ENCODE measurements around the gene PRR11. TPM values are rescaled to one million over a fixed set of nuclear protein-coding genes. Genes with fewer than 3 reads are reported as not detected.
A peak's percentile ranks its signal among the peaks of the same experiment; 100 is the strongest.

PRR11 gene
- total and polyA plus RNA-seq, 4 donors: 4.1 to 21.6 (median 11.3) TPM

GRCh38 chr17:59190806-59191205 lies 35.3 kb downstream of the PRR11 start:
- Histone ChIP-seq H3K9me3 (ENCODE audit: control insufficient read depth, insufficient read depth, low read length) (peaks cover 2% of the 10 kb centered on the region), H3K36me3 (ENCODE audit: control insufficient read depth, insufficient read depth, low read length) (no peaks in the 10 kb centered on the region), H3K27me3 (ENCODE audit: control insufficient read depth, insufficient read depth, low read length) (no peaks in the 10 kb centered on the region), H3K4me1 (ENCODE audit: control insufficient read depth, insufficient read depth, low read length) (no peaks in the 10 kb centered on the region), H3K27ac (ENCODE audit: low read depth, low read length) (no peak overlapping the region), H3K4me3 (ENCODE audit: low read depth, low read length) (no peak overlapping the region)
- WGBS (ENCODE audit: insufficient coverage): 90% methylated on average over 1 of the region's 2 CpGs
- no peak for DNase-seq (ENCODE audit: low read depth in 4 of 6, low spot score in 6 of 6)

GRCh38 chr17:59193336-59193862 lies 37.9 kb downstream of the PRR11 start:
- WGBS (ENCODE audit: insufficient coverage): 78% methylated on average over 2 of the region's 3 CpGs

DNA sequence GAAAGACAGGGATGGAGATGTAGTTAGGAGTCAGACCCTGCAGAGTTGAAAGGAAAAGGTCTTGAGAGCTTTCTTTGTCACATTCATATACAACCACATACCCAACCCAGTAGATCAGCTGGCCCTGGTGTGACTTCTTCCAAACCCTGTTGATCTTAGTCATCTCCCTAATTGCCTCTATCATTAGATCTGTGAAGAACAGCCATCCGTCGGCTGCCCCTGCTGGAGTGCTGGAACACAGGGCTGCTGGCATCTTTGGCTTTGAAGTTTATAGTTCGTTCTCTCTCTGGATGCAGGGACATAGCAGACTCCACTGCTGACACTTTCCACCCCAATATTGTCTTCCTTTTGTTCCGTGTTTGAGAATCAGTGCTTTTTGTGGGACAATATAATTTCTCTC lies 43.9 kb downstream of the PRR11 start:
- Histone ChIP-seq H3K9me3 (ENCODE audit: control insufficient read depth, insufficient read depth, low read length) (no peaks in the 10 kb centered on the region), H3K4me3 (ENCODE audit: low read depth, low read length) (no peak overlapping the region), H3K4me1 (ENCODE audit: control insufficient read depth, insufficient read depth, low read length) (no peaks in the 10 kb centered on the region), H3K36me3 (ENCODE audit: control insufficient read depth, insufficient read depth, low read length) (peaks cover 4% of the 10 kb centered on the region), H3K27me3 (ENCODE audit: control insufficient read depth, insufficient read depth, low read length) (no peaks in the 10 kb centered on the region), H3K27ac (ENCODE audit: low read depth, low read length) (no peak overlapping the region)
- WGBS (ENCODE audit: insufficient coverage): 91% methylated on average over 2 of the region's 4 CpGs
- DNase-seq (ENCODE audit: low read depth in 4 of 6, low spot score in 6 of 6): no peak

More at GRCh38 chr17:59193336-59193862, 37.9 kb downstream of the PRR11 start:
- peaks cover 2% of the 10 kb centered on the region for H3K9me3 ChIP-seq (ENCODE audit: control insufficient read depth, insufficient read depth, low read length)
- DNase-seq (ENCODE audit: low read depth in 4 of 6, low spot score in 6 of 6): no peak
- H3K27me3 ChIP-seq (ENCODE audit: control insufficient read depth, insufficient read depth, low read length): no peaks in the 10 kb centered on the region
- no peak overlapping the region for H3K4me3 ChIP-seq (ENCODE audit: low read depth, low read length)
- H3K36me3 ChIP-seq (ENCODE audit: control insufficient read depth, insufficient read depth, low read length): peaks cover 4% of the 10 kb centered on the region
- no peak overlapping the region for H3K27ac ChIP-seq (ENCODE audit: low read depth, low read length)
- H3K4me1 ChIP-seq (ENCODE audit: control insufficient read depth, insufficient read depth, low read length): no peaks in the 10 kb centered on the region

DNA sequence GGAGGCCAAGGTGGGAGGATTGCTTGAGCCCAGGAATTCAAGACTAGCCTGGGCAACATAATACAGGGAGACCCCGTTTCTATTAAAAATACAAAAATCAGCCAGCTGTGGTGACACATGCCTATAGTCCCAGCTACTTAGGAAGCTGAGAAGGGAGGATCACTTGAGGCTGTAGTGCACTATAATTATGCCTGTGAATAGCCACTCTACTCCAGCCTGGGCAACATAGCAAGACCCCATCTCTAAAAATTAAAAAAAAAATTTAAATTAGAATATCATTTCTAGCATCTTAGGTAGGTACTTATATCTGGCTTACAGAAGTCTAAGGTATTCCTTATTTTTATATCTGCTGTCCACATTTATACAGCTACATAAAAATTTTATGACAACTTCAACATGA lies 46.8 kb downstream of the PRR11 start:
- no peak overlapping the region for H3K4me3 ChIP-seq (ENCODE audit: low read depth, low read length)
- no CpG with 5 or more reads among the region's 1 CpG for WGBS (ENCODE audit: insufficient coverage)

DNA sequence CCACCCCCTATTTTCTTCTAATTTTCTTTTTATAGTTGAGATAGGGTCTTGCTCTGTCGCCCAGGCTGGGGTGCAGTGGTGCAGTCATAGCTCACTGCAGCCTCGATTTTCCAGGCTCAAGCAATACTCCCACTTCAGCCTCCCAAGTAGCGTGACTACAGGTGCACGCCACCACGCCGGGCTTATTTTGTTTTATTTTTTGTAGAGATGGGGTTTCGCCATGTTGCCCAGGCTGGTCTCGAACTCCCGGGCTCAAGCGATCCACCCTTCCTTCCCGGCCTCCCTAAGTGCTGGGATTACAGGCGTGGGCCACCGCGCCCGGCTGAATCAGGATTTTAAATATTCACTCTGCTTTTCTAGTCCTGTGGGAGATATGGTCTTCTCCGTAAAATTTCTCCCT lies 63.8 kb downstream of the PRR11 start:
- 100% methylated on average over 5 of the region's 16 CpGs for WGBS (ENCODE audit: insufficient coverage)
- Histone ChIP-seq H3K4me3 (ENCODE audit: low read depth, low read length) (no peak overlapping the region), H3K9me3 (ENCODE audit: control insufficient read depth, insufficient read depth, low read length) (no peaks in the 10 kb centered on the region), H3K4me1 (ENCODE audit: control insufficient read depth, insufficient read depth, low read length) (no peaks in the 10 kb centered on the region), H3K27ac (ENCODE audit: low read depth, low read length) (peak overlapping the region; percentile 17), H3K36me3 (ENCODE audit: control insufficient read depth, insufficient read depth, low read length) (peaks cover 3% of the 10 kb centered on the region), H3K27me3 (ENCODE audit: control insufficient read depth, insufficient read depth, low read length) (no peaks in the 10 kb centered on the region)
- DNase-seq (ENCODE audit: low read depth in 4 of 6, low spot score in 6 of 6): no peak

More for the DNA sequence above, 46.8 kb downstream of the PRR11 start:
- no peaks in the 10 kb centered on the region for H3K4me1 ChIP-seq (ENCODE audit: control insufficient read depth, insufficient read depth, low read length)
- H3K36me3 ChIP-seq (ENCODE audit: control insufficient read depth, insufficient read depth, low read length): peaks cover 4% of the 10 kb centered on the region
- H3K27me3 ChIP-seq (ENCODE audit: control insufficient read depth, insufficient read depth, low read length): no peaks in the 10 kb centered on the region
- DNase-seq (ENCODE audit: low read depth in 4 of 6, low spot score in 6 of 6): no peak
- no peaks in the 10 kb centered on the region for H3K9me3 ChIP-seq (ENCODE audit: control insufficient read depth, insufficient read depth, low read length)
- H3K27ac ChIP-seq (ENCODE audit: low read depth, low read length): no peak overlapping the region

GRCh38 chr17:59219992-59220327 lies 64.4 kb downstream of the PRR11 start:
- Histone ChIP-seq H3K4me1 (ENCODE audit: control insufficient read depth, insufficient read depth, low read length) (no peaks in the 10 kb centered on the region), H3K27me3 (ENCODE audit: control insufficient read depth, insufficient read depth, low read length) (no peaks in the 10 kb centered on the region), H3K4me3 (ENCODE audit: low read depth, low read length) (peak overlapping the region; percentile 94), H3K9me3 (ENCODE audit: control insufficient read depth, insufficient read depth, low read length) (no peaks in the 10 kb centered on the region), H3K27ac (ENCODE audit: low read depth, low read length) (peak overlapping the region; percentile 17), H3K36me3 (ENCODE audit: control insufficient read depth, insufficient read depth, low read length) (peaks cover 4% of the 10 kb centered on the region)
- WGBS (ENCODE audit: insufficient coverage): 40% methylated on average over 3 of the region's 7 CpGs
- no peak for DNase-seq (ENCODE audit: low read depth in 4 of 6, low spot score in 6 of 6)

DNA sequence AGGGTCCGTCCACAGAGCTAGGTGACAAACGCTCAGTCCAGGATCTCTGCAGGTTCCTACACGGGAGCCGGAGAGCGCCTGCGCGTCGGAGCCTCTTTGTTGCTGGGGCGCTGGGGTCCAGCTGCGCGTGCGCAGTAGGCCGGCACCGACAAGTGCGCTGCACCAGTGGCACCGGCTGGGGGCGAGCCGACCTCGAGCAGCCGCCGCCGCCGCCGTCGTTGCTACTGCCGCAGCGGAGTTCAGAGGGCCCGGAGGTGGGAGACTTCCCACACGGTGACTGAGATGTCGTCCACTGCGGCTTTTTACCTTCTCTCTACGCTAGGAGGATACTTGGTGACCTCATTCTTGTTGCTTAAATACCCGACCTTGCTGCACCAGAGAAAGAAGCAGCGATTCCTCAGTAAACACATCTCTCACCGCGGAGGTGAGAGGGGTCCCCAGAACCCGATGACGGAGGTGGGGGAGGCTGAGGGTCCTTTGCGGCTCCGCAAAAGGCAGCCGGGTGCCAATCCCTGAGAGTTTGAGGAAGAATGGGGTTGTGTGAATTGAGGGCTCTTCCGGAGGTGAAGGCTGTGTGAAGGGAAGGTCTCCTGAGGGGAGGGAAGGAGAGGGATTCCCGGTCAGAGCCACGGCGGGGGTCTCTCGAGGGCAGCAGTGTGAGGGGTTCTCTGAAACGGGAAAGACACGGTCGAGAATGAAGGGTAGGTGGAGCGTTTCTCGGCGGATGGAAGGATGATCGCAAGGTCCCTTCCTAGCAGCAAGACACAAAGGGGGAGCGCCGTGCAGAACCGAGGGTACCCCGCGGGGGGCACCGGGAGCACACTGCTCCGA lies 65.0 kb downstream of the PRR11 start, which contains the start of gene GDPD1:
Gene GDPD1 (plus strand): TSS at position 184 of the 831 bp plus-strand sequence. CDS start 99 bp downstream, at position 283.
- no peaks in the 10 kb centered on the region for H3K27me3 ChIP-seq (ENCODE audit: control insufficient read depth, insufficient read depth, low read length)
- H3K27ac ChIP-seq (ENCODE audit: low read depth, low read length): peak within 1 kb of the TSS; percentile 93
- H3K4me3 ChIP-seq (ENCODE audit: low read depth, low read length): peak within 1 kb of the TSS; percentile 94
- no peaks in the 10 kb centered on the region for H3K4me1 ChIP-seq (ENCODE audit: control insufficient read depth, insufficient read depth, low read length)
- DNase-seq (ENCODE audit: low read depth in 4 of 6, low spot score in 6 of 6): peak; percentile 77 to 99 (median 96)
- under 1% methylated on average over 55 of the region's 60 CpGs for WGBS (ENCODE audit: insufficient coverage)
- no peaks in the 10 kb centered on the region for H3K9me3 ChIP-seq (ENCODE audit: control insufficient read depth, insufficient read depth, low read length)
- H3K36me3 ChIP-seq (ENCODE audit: control insufficient read depth, insufficient read depth, low read length): peaks cover 4% of the 10 kb centered on the region

DNA sequence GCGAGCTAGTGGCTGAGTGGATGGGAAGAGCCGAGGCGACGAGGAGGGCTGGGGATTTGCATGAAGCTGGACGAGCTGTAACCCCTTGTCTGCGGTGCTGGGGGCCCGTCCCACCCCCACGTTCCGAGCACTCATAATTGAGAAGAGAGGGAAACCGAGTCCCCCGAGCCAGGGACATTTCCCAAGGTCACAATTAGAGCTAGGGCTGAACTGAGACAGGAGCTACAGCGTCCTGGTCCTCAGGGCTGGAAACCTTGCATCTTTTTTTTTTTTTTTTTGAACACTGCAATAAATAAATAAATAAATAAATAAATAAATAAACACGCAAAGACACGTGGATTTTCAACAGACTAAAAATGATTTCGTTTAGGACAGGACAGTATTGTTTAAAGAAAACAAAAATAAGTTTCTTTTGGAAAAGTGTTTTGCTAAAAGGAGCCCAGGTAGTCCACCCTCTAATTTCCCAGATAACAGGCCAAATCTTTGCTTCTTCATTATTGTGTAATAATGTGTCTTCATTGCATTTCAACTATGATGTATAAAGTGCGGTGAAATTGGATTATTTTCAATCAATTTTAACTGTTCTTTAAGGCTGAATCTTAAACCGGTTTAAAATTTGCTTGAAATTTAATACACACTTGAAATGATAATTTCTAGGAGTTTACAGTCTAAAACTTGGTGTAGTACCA lies 65.8 kb downstream of the PRR11 start:
- H3K4me3 ChIP-seq (ENCODE audit: low read depth, low read length): peak overlapping the region; percentile 94
- H3K9me3 ChIP-seq (ENCODE audit: control insufficient read depth, insufficient read depth, low read length): no peaks in the 10 kb centered on the region
- H3K27ac ChIP-seq (ENCODE audit: low read depth, low read length): peak overlapping the region; percentile 93
- WGBS (ENCODE audit: insufficient coverage): 0% methylated on average over 9 of the region's 17 CpGs
- H3K36me3 ChIP-seq (ENCODE audit: control insufficient read depth, insufficient read depth, low read length): peaks cover 4% of the 10 kb centered on the region
- H3K4me1 ChIP-seq (ENCODE audit: control insufficient read depth, insufficient read depth, low read length): no peaks in the 10 kb centered on the region
- DNase-seq (ENCODE audit: low read depth in 4 of 6, low spot score in 6 of 6): peak in 1 of 6 donors; percentile 43
- H3K27me3 ChIP-seq (ENCODE audit: control insufficient read depth, insufficient read depth, low read length): no peaks in the 10 kb centered on the region

DNA sequence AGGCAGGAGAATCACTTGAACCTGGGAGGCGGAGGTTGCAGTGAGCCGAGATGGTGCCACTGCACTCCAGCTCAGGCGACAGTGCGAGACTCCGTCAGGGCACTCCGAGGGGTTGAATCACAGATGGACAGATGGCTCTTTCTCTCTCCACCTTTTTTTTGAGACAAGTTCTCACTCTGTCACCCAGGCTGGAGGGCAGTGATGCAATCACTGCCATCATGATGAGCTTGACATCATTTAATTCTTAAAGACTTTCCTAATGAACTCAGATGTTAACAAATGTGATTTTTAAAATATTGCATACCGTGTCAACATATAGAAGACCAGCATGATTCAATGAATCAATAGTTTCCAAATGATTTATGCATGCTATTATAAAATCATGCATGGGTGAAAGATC lies 68.3 kb downstream of the PRR11 start:
- Histone ChIP-seq H3K27ac (ENCODE audit: low read depth, low read length) (no peak overlapping the region), H3K4me3 (ENCODE audit: low read depth, low read length) (no peak overlapping the region), H3K9me3 (ENCODE audit: control insufficient read depth, insufficient read depth, low read length) (no peaks in the 10 kb centered on the region), H3K27me3 (ENCODE audit: control insufficient read depth, insufficient read depth, low read length) (no peaks in the 10 kb centered on the region), H3K4me1 (ENCODE audit: control insufficient read depth, insufficient read depth, low read length) (no peaks in the 10 kb centered on the region), H3K36me3 (ENCODE audit: control insufficient read depth, insufficient read depth, low read length) (peaks cover 4% of the 10 kb centered on the region)
- WGBS (ENCODE audit: insufficient coverage): 94% methylated on average over 6 of the region's 7 CpGs
- no peak for DNase-seq (ENCODE audit: low read depth in 4 of 6, low spot score in 6 of 6)

Data from spinal cord (tissue), 10 donors.